NCI-H510A treated with DMSO at 0.1 percent for 48 hours (cell line): Measurements from ENCODE around the gene SKP2.
"Not testable (repeated sequence)": the region's sequence is repeated elsewhere in the genome, so short reads cannot be mapped to it uniquely, and the experiment has no call there.

Experiments used
- DNase-seq: peaks from one replicate; lab custom pipeline; 2025; lab: John Stamatoyannopoulos, UW

Gene SKP2

DNA sequence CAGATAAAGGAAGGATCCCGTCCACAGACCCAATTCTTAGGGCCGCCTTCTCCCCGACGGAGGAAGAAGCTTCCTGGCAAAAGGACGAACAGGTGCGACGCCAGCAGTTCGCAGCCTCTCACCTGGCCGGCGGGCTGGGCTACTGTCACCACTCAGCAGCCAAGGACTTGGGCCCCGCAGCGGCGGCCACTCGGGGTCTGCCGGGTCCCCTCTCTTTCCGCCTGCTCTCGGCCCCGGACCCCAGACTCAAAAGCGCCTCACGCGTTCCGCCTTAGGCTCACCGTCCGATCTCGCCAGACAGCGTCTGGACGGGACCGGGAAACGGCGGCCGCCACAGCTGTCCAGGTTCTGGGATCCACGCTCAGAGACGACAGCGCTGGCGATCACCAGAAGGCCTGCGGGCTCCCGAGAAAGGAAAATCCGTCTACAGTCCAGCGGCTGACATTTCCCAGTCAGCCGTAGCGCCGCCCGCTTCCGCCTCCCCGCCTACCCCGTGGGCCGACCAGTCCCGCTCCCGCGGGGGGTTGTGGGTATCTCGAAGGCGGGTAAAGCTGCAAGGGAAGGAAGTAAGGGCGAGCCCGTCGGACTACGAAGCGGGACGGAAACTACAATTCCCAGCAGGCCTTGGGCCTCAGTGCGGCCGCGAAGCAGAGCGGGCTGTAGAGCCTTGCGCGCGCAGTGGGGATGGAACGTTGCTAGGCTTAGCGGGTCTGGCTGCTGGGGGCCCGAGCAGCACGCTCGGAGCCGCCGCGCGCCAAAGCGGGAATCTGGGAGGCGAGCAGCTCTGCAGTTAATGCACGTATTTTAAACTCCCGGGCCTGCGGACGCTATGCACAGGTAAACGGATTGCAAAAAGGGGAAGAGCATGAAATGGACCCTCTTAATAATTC, at the start of gene SKP2, which contains the start of gene LMBRD2:
TSS of gene SKP2 (plus strand) at position 678 of the 890 bp plus-strand sequence. CDS start at position 830, 152 bp downstream.
TSS of gene LMBRD2 (minus strand) at position 454 of the 890 bp plus-strand sequence. CDS start 8,538 bp downstream, outside the sequence.
- DNase-seq = peak; percentile 97

DNA sequence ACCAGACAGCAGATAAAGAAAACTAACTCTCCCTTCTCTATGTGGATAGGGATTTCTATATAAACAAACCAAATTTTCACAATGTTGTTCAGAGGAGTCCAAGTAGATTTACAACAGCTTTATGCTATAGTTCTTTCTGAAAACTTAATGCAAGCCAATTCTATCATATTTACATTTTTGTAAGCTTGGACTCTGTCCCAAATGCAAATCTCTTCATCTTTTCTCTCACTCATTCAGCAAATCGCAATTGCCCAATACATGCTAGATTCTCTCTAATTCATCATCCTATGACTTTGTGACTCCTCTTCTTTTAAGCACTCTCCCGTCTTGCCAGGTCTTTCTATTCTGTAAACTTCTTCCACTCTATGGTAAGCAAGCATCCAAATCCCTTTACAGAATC, 46.1 kb upstream of the SKP2 start:
- no peak for DNase-seq

DNA sequence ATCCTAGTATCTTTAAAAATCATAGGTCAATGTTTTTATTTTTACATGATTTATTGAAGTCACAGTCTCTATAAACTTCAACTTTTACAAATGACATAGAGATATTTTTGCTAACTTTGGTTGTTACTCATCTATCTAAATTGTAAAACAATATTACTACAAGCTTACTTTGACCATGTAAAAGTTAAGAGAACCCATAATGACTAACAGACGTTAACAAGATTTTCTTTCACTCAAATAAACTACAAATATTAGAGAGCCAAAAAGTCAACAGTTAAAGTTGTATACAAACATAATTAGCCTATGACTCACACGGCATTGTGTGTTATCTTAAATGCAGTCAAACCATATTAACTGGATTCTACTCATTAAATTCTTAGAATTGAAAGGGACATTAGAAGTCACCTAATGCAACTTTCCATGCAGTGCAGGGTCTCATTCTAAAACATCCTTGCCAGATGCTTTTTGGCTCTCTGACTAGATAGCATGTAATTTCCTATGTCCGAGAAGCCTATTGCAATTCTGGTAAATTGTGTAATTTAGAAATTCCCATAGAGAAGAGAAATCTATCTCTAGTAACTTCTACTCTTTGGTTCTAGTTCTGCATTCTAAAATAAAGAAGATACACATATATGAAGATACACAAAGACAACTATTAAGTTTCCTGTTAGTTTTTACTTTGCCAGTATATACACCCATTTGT, 43.0 kb upstream of the SKP2 start:
- no peak for DNase-seq

DNA sequence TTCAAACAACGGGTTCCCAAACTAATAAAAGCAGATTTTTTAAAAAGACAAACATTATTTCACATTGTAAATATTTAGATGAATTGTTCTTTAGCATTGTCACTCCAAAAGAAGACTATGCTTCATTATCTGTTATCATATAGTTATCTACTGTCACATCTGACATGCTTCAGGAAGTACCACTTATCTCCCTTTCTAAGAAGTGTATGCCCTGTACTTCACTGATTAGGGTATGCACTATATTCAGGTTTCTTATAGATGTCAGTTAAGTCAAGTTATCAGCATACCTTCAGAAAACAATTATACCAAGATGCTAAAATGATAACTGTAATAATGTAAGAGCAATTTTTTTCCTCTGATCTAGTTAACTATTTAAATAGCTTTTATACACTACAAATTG, 40.7 kb upstream of the SKP2 start:
- no peak for DNase-seq

DNA sequence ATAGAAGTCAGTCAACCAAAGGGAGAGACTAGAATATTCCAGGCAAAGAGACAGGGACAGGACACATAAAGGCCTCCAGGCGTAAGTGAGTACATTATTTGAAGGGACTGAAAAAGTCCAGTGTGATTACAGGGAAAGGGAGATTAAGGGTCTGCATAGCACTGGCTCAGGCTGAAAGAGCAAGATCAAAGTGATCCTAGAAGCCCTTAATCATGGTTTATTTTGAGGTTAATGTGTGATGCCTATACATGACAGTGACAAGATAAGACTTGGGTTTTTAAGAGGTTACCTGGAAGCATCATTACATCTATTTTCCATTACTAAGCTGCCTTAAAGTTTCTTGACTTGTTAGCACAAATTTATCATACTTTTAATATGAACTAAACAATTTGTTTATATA, 26.0 kb upstream of the SKP2 start:
- no peak for DNase-seq

DNA sequence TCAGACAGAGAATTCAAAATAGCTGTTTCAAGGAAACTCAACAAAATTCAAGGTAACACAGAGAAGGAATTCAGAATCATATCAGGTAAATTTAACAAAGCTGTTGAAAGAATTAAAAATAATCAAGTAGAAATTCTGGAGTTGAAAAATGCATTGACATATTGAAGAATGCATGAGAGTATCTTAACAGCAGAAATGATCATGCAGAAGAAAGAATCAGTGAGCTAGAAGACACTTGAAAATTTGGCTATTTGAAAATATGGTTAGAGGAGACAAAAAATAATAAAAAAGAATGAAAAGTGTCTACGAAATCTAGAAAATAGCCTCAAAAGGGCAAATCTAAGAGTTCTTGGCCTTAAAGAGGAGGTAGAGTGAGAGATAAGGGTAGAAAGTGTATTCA, 23.1 kb upstream of the SKP2 start:
- no peak for DNase-seq

DNA sequence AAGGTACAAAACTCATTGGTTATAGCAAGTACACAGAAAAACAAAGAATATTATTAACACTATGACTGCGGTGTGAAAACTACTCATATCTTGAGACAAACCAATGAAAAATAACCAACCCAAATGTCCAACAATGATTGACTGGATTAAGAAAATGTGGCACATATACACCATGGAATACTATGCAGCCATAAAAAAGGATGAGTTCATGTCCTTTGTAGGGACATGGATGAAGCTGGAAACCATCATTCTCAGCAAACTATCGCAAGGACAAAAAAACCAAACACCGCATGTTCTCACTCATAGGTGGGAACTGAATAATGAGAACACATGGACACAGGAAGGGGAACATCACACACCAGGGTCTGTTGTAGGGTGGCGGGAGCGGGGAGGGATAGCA, 22.2 kb upstream of the SKP2 start:
- DNase-seq = not testable (repeated sequence)

DNA sequence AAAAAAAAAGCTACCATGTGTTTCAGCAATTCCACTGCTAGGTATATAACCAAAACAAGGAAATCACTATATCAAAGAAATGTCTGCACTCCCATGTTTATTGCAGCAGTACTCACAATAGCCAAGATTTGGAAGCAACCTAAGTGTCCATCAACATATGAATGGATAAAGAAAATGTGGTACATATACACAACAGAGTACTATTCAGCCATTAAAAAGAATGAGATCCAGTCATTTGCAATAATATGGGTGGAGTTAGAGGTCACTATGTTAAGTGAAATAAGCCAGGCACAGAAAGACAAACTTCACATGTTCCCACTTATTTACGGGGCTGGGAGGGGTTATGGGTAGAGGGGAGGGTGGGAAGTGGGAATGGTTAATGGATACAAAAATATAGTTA, 18.9 kb upstream of the SKP2 start:
- DNase-seq = not testable (repeated sequence)

DNA sequence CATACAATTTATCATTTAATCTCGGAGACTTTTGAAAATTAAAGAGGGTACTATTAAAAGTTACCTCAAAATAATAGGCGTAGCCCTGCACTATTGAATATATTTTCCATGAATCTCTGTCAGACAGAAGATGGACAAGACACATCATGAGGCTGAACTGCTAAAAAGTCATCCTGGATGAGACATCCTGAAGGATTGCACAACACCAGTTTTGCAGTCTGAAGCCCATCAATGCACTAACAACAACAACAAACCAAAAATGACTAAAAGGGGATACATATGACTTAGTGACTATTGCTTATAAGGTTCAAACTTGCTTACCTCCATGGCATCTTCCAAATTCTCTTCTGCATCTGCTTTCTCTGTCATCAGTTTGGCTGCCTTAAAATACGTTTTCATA, 15.9 kb upstream of the SKP2 start:
- DNase-seq = no peak

DNA sequence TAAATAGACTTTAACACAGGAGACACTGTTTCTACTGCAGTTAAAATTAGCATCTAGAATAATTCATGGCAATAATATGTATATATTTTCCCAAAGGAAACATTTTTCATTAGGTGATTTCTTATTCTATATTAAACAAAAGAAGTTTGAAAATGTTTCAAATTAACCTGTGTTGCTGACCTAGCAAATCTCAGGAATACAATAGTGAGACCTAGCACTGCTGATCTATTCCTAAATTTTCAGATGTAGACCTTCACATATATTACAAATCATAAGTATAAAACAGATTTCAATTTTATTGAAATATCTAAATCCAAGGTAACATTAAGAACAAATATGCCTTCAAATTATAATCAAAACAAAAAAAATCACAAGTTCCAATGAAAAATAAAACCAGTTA, 15.3 kb upstream of the SKP2 start:
- DNase-seq = no peak

DNA sequence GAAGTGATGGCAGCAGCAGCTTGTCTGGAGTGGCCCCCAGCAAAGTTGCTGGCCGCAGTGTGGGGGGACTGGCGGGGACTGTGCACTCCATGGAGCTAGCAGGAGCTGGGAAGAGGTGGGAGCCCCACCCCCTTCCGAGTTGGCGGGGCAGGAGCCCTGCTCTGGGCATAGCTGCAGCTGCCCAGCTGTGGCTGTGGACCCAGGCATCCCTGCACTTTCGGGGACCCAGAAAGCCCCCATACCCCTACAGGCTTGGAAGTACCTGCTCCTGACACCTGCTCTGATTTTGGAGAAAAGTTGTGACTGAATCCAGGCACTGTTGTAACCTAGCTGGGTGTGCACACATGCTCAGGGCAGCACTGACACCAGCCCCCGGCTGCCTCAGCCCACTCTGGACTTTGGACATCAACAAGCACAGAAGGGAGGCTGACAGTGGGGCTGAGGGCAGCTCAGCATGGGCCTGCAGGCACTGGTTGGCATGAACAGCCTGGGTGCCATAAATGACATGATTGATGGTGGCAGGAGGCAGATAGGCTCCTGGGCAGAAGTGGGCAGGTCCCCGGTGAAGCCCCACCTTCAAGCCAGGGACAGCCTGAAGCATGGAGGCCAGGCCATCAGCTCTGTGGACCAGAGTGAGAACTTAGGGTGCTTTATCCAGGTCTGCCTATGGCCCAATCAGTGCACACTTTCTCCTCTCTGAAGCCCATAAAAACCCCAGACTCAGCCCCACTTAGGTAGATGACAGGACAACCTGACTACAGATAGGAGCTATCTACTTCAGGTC, 12.8 kb upstream of the SKP2 start:
- DNase-seq = no peak

DNA sequence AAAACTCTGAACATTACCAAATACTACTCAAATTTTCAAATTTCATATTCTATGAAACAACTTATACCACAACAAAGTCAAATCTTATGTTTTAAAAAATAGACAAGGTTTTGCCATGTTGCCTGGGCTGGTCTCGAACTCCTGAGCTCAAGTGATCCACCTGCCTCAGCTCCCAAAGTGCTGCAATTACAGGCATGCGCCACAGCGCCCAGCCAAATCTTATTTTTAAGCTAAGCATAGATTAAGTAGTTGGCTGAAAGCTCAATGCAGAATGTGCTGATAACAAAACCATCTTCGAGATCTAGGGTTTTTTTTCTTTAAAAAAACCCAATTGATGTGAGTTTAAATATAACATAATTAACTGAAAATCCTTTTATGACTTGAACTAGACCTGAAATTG, 6.6 kb upstream of the SKP2 start:
- DNase-seq = no peak

DNA sequence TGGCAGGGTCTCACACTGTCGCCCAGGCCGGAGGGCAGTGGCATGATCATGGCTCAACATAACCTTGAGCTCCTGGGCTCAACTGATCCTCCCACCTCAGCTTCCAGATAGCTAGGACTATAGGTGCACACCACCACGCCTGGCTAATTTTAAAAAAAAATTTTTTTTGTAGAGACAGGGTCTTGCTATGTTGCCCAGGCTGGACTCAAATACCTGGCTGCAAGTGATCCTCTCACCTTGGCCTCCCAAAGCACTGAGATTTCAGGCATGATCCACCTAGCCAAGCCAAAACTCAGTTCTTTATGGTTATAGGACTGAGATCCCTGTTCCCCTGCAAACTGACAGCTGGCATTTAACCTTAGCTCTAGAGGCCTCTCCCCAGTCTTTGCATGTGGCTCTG, 5.5 kb upstream of the SKP2 start:
- no peak for DNase-seq

DNA sequence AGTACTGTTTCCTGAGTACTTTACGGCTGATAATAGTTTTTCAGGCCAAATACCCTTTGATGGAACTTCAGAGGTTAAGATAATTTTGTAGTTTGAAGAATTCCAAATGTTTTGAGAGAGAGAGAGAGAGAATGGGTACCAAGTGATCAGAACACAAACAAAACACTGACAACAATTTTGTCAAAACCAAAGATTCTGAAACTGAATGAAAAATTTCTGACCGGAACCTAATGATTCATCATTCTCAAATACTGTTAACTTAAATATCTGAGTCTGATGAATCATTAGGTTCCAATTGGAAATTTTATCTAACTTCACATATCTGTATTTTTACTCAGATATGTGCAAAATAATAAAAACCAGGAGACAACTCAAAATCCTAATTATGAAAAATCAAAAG, 4.2 kb upstream of the SKP2 start:
- DNase-seq = no peak

DNA sequence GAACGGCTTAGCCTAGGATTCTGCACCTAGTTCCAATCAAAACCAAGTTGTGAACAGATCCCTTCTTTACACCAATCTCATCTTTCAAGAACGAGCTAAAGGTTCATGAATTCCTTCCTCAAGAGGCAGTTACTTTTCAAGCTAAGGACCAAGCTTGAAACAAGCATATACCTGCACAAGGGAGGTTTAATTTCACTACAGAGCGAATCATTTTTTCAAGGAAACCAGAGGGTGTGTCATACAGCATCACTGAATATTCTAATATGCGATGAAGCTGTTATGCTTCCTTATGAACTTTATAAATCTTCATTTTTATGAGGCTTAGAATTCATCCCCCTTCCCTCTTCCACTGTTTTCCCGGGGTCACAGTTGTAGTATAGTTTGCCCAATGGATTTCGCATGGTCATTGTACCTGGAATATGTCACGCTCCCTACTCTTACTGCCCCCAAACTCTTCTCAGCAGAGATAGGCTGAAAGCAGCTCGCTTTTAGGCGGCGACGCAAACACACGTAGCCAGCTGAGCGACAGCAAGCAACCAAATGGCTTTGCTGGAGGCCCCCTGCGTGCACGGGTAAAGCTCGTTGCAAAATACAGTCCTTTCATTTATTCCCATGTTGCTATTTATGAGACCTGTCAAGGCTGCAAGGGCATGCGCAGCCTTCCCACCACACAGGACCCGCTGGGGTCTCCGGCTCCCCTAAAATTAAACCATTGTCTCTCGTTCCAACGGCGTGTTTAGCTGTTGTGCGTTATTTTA, 1.1 kb upstream of the SKP2 start:
- peak; percentile 56 for DNase-seq

DNA sequence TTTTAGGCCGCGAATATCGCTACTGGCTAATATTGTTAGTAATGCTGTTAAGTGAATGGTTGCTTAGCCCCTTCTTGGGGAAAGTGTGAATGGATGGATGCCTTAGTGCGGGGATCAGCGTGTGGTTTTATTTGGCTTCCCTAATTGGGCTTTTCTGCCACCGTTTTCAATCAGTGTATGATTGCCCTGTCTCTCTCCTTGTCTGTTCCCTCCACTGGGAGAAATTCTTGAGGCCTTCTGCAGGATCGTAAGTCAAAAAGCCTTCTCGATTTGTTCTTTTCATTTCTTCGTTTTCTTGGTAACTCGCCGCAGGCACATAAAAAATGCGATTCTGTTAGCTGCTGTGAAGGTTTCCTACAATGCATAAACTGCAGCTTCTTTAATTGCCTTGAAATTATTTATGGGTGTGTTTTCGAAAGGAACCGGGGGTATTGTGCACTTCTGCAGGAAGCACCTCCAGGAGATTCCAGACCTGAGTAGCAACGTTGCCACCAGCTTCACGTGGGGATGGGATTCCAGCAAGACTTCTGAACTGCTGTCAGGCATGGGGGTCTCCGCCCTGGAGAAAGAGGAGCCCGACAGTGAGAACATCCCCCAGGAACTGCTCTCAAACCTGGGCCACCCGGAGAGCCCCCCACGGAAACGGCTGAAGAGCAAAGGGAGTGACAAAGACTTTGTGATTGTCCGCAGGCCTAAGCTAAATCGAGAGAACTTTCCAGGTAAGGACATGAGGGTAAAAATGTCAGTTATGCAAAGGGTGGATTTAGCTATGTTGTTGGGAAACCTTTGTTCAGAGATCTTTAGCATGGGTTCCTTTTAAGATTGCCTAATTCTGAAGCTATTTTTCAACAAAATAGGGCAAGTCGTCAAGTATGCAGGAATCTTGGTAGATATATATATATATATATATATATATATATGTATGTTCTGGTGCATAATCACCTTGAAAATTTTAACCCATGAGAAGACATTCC, 700 bp downstream of the SKP2 start:
- peak; percentile 64 for DNase-seq

DNA sequence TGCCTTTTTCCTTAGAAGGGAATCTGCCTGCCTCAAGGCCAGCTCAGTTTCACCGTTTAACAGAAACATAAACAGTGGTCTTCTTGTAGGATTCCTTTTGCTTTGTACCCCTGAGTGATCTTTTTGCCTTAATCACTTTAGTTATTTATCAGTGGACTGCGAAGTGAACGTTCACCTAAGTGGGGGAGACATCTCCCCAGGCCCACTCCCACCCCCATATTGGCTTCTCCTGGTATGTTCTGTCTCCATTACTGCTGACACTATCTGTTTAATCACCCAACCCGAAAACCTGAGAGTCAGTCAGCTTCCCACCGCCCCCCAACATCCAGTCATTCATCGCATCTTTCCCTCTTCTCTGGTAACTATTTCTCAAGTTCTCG, 1.4 kb downstream of the SKP2 start:
- no peak for DNase-seq

DNA sequence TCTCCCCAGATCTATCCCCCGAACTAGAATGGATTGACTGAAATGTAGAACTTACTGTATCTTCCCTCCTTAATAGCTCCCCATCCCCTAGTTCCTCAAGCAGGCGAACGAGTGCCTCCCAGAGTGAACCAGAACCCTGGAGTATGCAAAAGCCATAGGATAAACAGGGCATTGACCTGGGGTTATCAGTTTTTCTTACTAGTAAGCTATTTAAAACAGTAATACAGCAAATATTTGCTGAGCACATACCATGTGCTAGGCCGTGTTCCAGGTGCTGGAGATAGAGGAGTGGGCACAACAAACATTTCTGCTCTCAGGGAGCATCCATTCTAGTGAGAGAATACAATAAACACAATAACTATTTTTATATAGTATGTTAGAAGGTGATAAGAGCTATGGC, 1.8 kb downstream of the SKP2 start:
- DNase-seq = no peak

DNA sequence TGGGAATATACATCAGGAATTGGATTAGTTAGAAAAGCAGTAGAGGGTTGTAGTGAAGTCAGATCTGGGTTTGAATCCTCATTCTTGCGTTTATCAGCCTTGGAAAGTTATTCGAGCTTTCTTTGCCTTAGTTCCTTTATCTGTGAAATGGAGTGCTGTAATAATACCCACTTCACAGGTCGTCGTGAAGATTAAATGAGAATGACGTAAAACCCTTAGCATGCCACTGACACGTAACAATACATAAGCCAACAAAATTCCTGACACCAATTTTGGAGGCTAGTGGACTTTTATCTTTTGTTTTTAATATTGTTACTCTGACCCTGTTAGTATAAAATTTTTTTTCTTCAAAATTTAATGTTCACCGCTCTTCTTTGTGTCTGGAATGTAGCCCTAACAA, 3.4 kb downstream of the SKP2 start:
- no peak for DNase-seq

DNA sequence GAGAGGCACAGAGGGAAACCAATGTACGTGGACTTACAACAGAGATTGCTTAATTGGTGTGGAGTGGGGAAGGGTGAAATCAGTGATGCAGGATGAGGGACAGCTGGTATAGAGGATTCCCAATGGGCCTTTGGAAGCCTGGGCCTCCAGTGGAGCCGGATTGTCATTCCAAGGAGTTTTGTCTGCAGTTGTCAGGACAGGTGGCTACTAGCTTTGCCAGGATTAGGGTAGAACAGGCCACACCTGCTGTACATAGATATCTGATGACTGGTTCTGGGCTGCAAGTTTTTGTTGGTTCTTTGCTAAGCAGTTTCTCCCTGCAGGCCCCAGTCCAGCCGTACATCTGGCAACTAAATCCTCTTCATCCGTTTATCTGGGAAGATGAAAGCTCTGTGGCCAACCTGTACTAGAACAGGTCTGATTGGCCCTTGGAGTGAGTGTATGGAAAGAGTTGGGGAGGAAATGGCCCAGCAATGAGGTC, 4.2 kb downstream of the SKP2 start:
- DNase-seq = no peak
